DMS 273 treated with DMSO at 0.1 percent for 48 hours (cell line): ENCODE results near the gene SBF2.

Source experiments
- DNase-seq: peaks from one replicate; lab custom pipeline; 2025; lab: John Stamatoyannopoulos, UW

SBF2 gene

DNA sequence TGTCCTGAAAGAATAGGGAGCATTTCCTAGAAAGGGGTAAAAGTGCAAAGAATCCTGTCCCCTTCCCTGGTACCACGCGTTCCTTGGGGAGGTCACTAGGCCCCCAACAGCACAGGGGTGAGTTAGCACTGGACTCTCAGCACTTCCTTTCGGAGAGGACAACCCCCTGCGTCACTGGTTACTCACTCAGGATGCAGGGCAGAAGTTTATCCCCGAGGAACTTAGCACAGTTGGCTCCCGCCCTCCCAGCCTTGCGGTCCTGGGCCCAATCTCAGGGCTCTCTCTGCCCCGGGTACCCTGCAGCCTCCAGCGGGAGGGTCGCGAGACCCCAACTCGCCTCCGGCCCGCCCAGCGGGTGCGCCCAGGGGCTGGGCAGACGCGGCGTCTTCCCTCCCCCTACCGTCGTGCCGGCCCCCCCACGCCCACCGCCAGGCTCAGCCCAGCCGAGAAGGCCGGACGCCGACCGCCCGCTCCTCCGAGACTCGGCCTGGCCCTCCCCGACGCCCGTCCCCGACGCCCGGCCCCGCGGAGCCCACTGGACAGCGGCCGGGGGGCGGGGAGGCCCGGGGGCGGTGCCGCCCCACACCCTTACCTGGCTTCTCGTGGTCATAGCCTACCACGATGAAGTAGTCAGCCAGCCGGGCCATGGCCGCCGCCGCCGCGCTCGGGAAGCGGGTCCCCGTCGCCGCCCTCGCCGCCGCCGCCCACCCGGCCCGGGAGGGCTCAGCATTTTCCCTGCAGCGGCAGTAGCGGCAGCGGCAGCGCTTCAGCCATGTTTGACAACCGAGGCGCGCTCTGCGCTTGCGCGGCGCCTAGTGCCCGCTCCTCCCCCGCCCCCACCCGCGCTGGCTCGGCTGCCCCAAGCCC lies at the start of gene SBF2:
Gene SBF2 (minus strand): TSS at position 797 of the 867 bp plus-strand sequence. CDS start 150 bp downstream, at position 647.
- no peak for DNase-seq

DNA sequence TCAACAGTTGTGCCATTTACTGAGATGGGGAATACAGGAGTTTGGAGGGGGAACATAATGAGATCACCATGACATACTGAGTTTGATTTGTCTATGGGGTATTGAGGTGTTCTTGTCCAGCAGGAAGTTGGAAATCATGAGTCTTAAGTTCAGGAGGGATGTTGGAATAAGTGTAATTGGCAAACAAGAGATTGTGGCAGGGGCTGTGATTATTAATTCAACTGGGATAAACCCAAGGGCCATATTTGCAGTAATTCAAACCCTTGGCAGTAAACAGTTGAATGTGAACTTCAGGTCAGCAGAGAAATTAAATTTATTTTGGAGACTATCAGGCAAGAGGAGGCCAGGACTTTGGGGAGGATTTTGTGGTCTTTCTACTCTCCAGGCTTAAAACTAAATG lies 44.3 kb upstream of the SBF2 start:
- no peak for DNase-seq

DNA sequence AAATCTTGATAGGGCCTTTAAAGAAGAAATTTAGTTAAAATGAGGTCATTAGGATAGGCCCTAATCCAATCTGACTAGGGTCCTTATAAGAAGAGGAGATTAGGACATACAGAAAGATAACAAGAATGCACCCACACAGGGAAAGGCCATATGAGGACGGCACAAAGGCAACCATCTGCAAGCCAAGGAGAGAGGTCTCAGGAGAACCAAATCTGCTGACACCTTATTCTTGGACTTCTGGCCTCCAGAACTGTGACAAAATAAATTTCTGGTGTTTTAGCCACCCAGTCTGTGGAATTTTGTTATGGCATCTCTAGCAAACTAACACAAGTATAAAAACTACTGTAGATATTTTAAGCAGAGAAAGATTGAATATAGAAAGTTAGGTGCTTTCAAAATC lies 39.5 kb upstream of the SBF2 start:
- no peak for DNase-seq

- DNase-seq, result no peak
Measured at GRCh38 chr11:10331548-10332289, 37.7 kb upstream of the SBF2 start.

DNA sequence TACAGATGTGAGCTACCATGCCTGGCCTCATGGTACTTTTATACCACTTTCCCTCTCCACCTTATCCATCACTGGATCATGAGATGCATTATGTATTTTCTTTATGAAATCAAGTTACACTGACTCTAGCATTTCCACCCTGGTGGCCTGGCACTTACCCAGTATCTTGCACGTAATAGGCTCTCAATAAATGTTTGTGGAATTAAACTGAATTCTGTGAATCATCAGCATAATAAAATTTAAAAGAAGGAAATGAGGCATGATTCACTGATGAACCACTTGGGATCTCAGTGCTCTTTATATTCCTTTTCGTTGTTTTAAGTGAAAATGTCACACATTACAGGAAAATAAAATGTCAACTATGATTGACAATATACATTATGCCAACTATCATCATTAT lies 35.9 kb upstream of the SBF2 start:
- no peak for DNase-seq

DNA sequence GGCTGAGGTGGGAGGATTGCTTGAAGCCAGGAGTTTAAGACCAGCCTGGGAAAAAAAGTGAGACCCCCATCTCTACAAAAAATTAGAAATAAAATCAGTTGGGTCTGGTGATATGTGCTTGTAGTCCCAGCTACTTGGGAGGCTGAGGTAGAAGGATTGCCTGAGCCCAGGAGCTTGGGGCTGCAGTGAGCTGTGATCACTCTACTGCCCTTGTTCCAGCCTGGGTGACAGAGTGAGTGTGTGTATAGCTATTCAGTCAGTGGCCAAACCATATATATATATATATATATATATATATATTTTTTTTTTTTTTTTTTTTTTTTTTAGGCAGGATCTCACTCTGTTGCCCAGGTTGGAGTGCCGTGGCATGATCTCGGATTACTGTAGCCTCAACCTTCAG lies 35.3 kb upstream of the SBF2 start:
- no peak for DNase-seq

- DNase-seq, result no peak
Measured at GRCh38 chr11:10328314-10329098, 34.5 kb upstream of the SBF2 start.

GRCh38 chr11:10327254-10327653 lies 33.2 kb upstream of the SBF2 start:
- DNase-seq, result no peak

DNA sequence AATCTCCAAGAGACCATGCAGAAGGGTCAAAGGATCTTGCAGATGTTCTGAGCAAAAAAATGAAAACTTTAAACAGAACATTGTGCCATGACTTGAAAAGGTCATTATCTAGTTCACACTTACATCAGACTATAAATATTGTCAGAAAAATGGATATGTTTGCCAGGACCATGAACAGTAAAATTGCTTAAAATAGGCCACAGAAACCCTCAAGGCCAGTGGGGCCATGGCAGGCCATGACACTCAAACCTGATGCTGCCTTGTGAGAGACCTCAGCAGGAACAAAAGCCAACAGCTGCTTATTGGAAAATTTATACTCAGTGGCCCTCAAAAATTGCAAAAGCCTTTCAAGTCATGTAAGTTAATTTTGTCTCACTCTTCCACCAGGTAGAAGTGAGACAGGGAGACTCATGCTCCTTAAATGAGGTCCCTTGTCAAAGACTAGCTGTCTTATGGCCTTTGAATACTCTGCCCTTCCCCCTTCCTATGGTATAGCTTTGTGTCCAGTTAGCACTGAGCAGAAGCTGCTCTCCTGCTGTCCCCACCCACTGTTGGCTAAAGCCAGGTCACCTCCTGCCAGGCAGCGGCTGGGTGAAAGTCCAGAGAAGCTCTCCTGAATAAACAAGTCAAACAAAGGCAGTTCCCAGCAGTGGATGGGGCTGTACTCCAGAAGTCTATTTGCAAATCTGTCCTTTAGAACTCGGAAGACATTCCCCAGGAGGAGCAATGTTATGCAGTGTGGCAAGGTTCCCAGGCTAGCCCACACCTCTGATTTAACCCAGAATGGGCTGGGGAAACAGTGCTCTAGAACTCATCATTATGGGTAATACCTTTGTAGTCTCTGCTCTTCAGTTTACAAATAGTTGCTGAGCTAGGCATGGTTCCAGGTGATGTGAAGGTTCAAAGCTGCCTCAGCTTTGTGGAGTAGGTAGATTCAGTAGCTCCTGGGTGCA lies 32.3 kb upstream of the SBF2 start:
- DNase-seq, result no peak

DNA sequence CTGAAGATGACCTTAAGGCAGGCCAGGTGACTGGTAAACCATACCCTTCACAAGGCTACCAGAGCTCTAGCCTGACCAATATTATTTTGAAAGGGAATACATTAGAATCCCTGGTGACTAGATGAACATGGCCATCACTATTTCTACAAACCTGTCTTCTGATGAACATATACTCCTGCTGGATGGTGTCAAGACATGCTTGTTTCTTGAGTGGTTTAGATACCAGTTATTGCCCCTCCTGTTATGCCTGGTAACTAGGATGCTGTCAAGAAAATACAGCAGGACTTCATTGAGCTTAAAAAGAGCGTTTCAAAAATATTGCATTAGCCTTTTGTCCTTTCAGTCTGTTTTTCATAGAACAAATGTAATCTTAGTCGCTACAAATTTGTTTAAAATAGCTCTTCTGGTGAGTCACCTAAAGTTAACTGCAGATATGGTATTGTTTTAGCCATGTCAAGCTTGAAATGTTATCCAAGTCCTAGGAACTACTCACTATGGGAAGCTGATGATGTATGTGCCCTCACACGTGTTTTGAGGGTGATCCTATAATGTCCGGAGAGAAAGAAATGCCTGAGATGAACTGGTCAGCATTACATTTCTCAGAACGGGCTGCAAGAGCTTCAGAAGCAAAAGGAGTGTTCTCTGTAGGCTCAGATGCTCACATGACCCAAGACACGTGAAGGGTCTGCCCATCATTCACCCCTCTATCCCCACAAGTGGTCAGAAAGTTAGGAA lies 31.4 kb upstream of the SBF2 start:
- DNase-seq, result no peak

GRCh38 chr11:10324474-10324873 lies 30.5 kb upstream of the SBF2 start:
- DNase-seq, result no peak

GRCh38 chr11:10323793-10324170 lies 29.8 kb upstream of the SBF2 start:
- DNase-seq, result no peak

- DNase-seq, result no peak
Measured at GRCh38 chr11:10322830-10323792, 29.1 kb upstream of the SBF2 start.

DNA sequence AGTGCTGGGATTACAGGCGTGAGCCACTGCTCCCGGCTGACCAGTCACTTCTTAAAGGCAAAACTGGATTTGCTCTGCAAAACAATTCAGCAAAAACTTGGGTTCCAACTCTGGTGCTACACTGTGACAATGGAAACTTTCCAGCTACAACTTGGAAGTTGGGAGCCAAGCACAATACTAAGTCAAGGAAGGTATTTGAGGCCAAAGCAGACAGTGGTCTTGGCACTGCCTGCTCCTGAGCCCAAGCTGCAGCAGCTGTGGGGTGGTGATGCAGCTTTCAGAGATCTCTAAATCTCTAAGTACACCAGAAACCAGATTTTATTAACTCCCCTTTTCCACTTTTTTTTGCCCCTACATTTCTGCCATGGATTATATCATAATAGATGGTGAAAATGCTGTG lies 28.4 kb upstream of the SBF2 start:
- no peak for DNase-seq

- no peak for DNase-seq
Measured at GRCh38 chr11:10320736-10321465, 26.9 kb upstream of the SBF2 start.

GRCh38 chr11:10319702-10320558 lies 25.9 kb upstream of the SBF2 start:
- DNase-seq, result no peak

GRCh38 chr11:10318527-10318802 lies 24.4 kb upstream of the SBF2 start:
- no peak for DNase-seq
